GM19238 (cell line): ENCODE data around the gene ARGLU1.

Experiments
- DNase-seq: peaks from one replicate; pipeline ENCODE4 v3.0.0; 2011; ENCODE audit warnings: low spot score; ENCODE audit not compliant: insufficient read length

The ARGLU1 gene

GRCh38 chr13:106548064-106548696, 19.8 kb downstream of the ARGLU1 start:
- no peak for DNase-seq

GRCh38 chr13:106541826-106542225, 26.1 kb downstream of the ARGLU1 start:
- no peak for DNase-seq

GRCh38 chr13:106540613-106541012, 27.3 kb downstream of the ARGLU1 start:
- no peak for DNase-seq

GRCh38 chr13:106537521-106537920, 30.4 kb downstream of the ARGLU1 start:
- DNase-seq, result no peak

- peak; percentile 67 for DNase-seq
These were observed 31.5 kb downstream of the ARGLU1 start for GRCh38 chr13:106536244-106537034.

- DNase-seq, result peak; percentile 96
These were observed 32.2 kb downstream of the ARGLU1 start, which contains the start of gene EFNB2 for GRCh38 chr13:106535552-106536243. Gene EFNB2, minus strand, starts transcription at chr13:106535662. Its CDS starts 698 bp downstream, at chr13:106534964.

- DNase-seq, result peak; percentile 30
These were observed 33.0 kb downstream of the ARGLU1 start for GRCh38 chr13:106534639-106535551.

GRCh38 chr13:106533943-106534638, 33.8 kb downstream of the ARGLU1 start:
- DNase-seq, result no peak

GRCh38 chr13:106533101-106533942, 34.6 kb downstream of the ARGLU1 start:
- DNase-seq, result peak; percentile 30

- DNase-seq, result no peak
These were observed 35.6 kb downstream of the ARGLU1 start for GRCh38 chr13:106532111-106532929.

- DNase-seq, result no peak
These were observed 36.9 kb downstream of the ARGLU1 start for GRCh38 chr13:106530980-106531481.

- DNase-seq, result no peak
These were observed 37.6 kb downstream of the ARGLU1 start for GRCh38 chr13:106530171-106530851.

- no peak for DNase-seq
These were observed 38.3 kb downstream of the ARGLU1 start for GRCh38 chr13:106529415-106530170.

- DNase-seq, result no peak
These were observed 39.1 kb downstream of the ARGLU1 start for GRCh38 chr13:106528718-106529414.

GRCh38 chr13:106527826-106528225, 40.1 kb downstream of the ARGLU1 start:
- no peak for DNase-seq

GRCh38 chr13:106527445-106527801, 40.5 kb downstream of the ARGLU1 start:
- DNase-seq, result no peak
